Omental fat pad (tissue), 4 donors: ENCODE measurements around the gene JUP. TPM values are rescaled to one million over a fixed set of nuclear protein-coding genes. Genes with fewer than 3 reads are reported as not detected.

Experiments
- ATAC-seq: fragments of 150-250 bp; one replicate; pipeline ENCODE4 v1.9.1; 2016; ENCODE audit warnings: mild to moderate bottlenecking, moderate library complexity; ENCODE audit not compliant: low FRiP score
- DNase-seq: peaks from one replicate; pipeline ENCODE4 v3.0.0-alpha.2; 2019; ENCODE audit warnings: low spot score
- CTCF ChIP-seq, 3 donors: fragments of 450-650 bp; IDR thresholded peaks; one replicate each; pipeline ENCODE4 v1.5.1; 2016 to 2017; ENCODE audit warnings: antibody characterized with exemption in 3 of 3, mild to moderate bottlenecking in 3 of 3, moderate library complexity in 2 of 3
- total RNA-seq, 4 donors: library from RNA; depleted of rRNA; stranded (reverse); fragments of >200 nt; gene quantifications; one replicate each; pipeline ENCODE4 v1.1.0, GENCODE V29; 2016

The JUP gene
- total RNA-seq, 4 donors from 2014 or later: 34.8 to 84.5 (median 39.0) TPM

- no peak for TF ChIP-seq CTCF (IDR thresholded peaks at IDR 0.05)
- no peak for DNase-seq
- ATAC-seq: no peak
Observed at GRCh38 chr17:41723801-41724475, 62.6 kb downstream of the JUP start.

DNA sequence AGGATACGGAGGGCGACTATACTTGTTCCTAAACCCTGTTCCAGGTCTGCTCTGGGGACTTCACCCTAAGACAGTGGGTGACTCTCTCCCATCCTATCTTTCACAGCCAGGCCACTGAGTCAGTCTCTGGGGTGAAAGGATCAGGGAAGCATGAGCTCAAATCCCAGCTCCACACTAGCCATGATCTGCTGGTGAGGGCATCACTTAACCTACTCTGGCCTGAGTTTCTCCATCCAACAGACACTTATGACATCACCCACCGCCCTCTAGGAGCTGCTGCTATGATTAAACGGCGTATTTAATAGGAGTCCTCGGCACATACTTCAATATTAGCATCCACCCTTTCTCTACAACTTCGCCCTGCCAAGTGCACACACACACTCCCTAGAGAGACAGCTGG is 64.3 kb downstream of the JUP start:
- no peak for TF ChIP-seq CTCF (IDR thresholded peaks at IDR 0.05)
- ATAC-seq: no peak

GRCh38 chr17:41718287-41718645 is 68.2 kb downstream of the JUP start:
- no peak for DNase-seq
- no peak for TF ChIP-seq CTCF (IDR thresholded peaks at IDR 0.05)
- ATAC-seq: no peak

More for the DNA sequence above, 64.3 kb downstream of the JUP start:
- DNase-seq: no peak

- no peak for TF ChIP-seq CTCF (IDR thresholded peaks at IDR 0.05)
- DNase-seq: no peak
- ATAC-seq: no peak
Observed at GRCh38 chr17:41717408-41718286, 68.9 kb downstream of the JUP start.

GRCh38 chr17:41711669-41712400 is 74.7 kb downstream of the JUP start, which contains the start of gene GAST:
Gene GAST (plus strand): TSS chr17:41712331. CDS start chr17:41715437, 3,106 bp downstream.
- ATAC-seq: no peak
- DNase-seq: no peak
- no peak for TF ChIP-seq CTCF (IDR thresholded peaks at IDR 0.05)

DNA sequence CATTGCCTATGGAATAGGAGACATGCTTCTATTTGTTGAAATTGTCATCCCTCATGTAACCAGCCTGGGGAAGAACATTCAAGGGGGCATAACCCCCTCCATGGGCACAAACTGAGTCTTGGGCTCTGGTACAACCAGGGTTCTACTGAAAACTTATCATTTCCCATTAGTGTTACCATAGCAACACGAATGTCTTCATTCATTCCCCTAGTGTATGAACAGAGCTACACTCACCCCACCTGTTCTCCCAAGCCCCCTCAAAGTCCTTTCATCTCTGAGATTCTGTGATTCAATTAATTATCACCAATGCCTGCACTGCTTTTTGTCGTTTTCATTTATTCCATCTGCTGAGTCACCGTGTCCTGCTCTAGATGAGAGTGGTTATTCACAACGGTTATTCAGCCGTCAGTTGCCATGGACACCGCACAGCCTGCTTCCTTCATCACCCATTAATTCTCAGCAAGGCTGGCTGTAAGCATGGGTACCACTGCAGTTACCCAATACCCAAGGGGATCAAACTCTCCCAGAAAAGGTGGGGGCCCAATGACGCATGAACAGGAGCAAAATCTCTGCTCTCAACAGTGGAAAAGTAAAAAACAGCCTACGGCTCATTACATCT is 75.9 kb downstream of the JUP start:
- ATAC-seq (no peak), DNase-seq (no peak)
- no peak for TF ChIP-seq CTCF (IDR thresholded peaks at IDR 0.05)
